Activated gamma-delta T cell (primary cell): ENCODE data around the gene C1S.
A peak's percentile ranks its signal among the peaks of the same experiment; 100 is the strongest.
"Not testable (repeated sequence)": the region's sequence is repeated elsewhere in the genome, so short reads cannot be mapped to it uniquely, and the experiment has no call there.

Experiments used
- DNase-seq: peaks from one replicate; lab custom pipeline; 2025; lab: John Stamatoyannopoulos, UW

C1S gene

DNA sequence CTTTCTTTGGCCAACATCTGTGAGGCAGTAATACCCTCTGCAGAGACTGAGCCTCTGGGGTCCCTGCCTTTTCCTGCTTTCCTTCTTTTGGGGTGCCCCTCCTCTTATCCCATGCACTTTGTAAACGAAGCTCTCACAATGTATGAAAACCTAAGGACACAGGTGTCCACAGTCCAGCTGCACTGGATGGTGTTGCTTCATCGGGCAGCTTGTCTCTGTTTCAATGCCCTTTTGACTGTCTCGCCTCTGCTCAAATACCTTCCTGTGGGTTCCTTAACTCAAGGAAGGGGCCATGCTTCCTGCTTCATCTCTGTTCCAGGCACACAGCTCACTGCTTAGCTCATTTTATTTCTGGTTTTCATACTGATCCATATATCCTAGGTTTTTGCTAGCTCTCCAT lies 42.1 kb downstream of the C1S start:
- DNase-seq = no peak

DNA sequence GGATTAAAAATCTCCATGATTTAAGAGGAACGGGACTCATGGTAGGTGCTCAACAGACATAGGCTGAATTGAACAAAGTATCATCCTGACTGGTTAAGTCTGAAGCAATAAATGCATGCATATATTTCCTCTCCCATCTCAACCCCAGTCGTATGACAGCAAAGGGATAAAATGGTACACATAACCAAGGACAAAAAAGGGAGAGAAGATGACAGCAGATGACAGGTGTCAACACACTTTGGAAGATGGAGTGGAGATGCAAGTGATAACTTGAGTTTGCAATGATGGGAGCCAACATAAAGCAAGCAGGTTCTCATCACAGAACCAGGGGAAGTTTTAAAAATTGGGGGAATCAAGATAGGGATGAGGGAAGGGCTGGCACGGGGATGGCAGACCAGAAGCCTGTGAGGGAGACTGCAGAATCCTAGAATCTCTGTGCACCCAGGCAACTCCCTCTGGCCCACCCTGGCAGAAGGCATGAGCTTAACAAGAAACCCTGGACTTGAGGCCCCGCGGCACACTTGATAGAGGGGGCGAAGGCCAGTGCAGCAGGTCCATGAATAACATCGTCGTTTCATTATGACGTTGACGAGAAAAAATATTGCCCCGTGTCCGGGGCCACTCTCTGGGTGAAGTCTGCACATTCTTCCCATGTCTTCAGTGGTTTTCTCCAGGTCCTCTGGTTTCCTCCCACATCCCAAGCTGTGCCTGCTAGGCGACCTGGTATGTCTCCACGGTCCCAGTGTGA lies 43.5 kb downstream of the C1S start:
- DNase-seq = no peak

DNA sequence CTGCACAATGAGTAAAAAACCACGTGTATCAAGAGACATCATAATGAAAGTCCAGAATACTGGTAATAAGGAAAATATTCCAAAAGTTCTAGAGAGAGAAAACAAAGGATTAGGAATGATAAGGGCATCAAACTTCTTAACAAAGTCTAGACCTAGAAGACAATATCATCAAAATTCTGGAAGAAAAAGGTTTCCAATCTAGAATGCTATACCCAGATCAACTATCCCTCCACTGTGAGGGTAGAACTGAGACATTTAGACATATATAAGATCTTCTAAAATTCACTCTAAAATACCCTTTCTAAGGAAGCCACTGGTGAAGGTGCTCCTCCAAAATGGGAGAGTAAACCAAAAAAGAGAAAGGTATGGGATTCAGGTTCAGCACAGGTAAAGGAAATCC lies 45.6 kb downstream of the C1S start:
- DNase-seq = no peak

DNA sequence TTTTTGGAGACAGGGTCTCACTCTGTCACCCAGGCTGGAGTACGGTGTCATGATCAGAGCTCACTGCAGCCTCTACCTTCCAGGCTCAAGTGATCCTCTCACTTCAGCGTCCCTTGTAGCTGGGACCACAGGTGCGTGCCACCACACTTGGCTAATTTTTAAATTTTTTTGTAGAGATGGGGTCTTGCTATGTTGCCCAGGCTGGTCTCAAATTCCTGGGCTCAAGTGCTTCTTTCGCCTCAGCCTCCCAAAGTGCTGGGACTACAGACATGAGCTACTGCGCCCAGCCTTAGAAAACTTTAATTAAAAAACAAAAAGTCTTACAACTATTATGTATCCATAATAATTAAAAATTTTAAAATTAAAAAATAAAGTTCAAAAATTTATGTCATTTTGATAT lies 46.7 kb downstream of the C1S start:
- DNase-seq = not testable (repeated sequence)

DNA sequence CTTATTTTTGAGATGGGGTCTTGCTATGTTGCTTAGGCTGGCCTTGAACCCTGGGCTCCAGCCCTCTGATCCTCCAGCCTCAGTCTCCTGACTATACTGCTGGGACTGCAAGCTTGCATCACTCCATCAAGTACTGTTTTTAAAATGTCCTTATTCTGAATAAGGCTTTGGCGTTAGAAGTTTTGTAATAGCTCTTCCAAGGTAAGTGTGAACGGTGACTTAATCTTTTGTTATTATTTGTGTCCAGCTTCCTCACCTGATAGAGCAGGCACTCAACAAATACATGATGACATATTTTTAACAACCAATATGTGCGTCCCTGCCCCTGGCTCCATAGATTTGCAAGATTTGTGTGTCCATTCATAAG lies 47.1 kb downstream of the C1S start:
- DNase-seq = no peak

DNA sequence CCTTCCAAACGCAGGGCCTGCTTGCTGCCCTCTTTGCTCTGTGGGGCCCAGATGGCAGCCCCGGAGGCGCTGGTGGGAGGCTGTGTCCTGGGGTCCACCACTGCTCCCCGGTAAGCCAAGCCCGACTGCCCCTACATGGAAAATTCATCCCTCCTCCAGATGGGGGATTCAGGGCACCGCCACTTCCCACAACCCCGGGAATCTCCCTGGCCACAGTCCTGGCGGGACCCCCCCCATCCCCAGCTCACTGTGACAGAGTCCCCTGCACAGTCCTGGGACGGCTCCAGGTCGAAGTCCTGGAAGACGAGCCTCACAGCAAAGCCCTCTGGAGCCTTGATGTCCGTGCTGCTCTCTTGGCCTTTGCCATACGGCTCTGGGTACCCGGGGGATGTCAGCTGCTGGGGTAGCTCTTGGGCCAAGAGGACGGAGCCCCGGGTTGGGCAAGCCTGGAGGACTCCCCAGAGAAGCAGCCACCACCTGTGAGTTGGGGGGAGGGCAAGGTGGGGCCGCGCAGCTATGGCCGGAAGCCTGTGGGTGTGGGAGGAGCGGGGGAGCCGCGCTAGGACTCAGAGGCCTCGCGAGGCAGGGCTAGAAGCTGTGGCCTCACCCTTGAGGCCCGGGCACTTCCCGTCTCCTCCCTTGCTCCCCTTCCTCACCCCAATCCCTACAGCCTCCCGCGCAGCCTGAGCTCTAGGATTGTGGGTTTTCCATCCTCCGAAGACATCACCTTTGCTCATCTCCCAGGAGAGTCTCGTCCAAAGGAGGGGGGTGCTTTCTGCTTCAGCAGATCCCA lies 47.7 kb downstream of the C1S start:
- DNase-seq = peak; percentile 41

DNA sequence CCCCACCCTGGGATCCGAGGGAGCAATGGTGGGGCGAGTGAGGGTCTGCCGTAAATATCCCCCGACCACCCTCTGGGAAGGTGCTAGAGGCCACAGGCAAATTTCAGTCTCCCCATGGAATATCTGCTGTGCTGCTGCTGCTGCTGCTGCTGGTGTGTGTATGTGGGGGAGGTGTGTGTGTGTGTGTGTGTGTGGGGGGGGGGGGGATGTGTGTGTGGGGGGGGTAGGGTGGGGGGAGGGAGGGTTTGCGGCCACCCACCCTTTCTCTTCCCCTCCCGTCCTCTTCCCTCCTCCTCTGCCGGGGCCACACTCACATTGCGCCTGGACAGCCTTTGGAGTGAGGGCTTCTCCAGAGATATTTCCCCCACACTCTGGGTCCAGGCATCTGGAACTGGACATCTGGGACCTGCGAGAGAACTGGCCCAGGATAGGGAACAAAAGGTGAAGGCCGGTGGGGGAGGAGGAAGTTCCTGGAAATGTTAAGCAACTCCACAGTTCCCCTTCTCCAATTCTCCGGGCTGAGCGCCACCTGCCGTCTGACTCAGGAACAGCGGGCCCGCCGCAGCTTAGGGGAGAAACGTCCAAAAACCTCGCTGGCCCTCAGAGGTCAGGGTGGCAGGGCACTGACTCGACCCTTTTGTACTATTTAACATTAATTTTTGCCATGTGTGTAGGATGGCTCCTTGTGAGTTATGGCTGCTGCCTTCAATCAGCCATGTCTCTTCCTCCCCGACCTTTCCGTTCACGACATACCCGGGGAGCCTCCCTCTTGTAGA lies 48.5 kb downstream of the C1S start, which contains the start of gene C1RL:
Gene C1RL, minus strand, starts transcription at position 419 of the 776 bp plus-strand sequence. Its CDS starts 34 bp downstream, at position 385.
- DNase-seq = peak; percentile 54

DNA sequence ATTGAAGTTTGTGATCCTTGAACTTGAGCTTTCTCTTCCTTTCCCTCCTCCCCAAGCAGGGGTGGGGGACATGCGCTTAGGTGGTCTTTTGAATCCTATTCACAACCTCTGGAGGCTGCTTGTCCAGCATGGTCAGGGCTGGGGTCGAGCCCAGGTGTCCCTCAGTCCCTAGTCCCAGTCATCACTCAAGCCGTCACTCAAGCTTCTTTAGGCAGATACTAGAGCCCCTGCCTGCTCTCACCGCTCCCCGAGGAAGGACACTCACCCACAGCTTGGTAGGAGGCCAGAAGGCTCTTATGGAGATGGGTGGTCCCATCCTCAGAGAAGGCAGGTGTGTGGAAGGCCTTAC lies 49.0 kb downstream of the C1S start:
- no peak for DNase-seq

DNA sequence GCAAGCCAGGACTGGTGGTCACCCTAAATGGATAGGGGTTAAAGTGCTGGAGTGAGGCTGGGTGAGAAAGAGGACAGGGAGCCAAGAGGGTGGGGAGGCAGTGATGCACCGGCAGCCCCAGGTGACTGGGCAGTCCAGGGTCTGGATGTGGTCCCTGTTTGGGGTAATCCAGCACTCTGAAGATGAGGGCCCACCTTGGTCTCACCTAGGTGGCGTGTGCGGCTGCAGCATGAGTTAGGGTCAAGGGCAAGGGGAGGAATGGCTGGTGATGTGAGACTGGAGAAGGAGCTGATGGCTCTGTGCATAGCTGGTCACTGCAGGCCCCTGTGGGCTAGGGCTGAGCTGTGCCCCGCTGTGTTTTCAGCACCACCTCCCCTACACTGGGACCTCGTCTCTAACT lies 50.1 kb downstream of the C1S start:
- DNase-seq = no peak

DNA sequence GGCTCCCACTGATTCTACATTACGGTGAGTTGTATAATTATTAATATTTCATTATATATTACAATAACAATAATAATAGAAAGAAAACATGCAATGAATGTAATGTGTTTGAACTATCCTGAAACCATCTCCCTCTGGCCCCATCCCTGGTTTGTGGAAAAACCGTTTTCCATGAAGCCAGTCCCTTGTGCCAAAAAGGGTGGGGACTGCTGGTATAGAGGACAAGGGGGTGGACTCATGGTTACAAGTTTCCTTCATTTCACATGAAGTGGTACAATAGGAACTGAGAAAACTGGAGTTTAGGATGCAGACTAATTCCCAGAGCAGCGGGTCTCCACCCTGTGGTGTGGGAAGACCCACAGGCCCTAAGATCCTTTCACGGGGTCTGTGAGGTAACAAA lies 51.5 kb downstream of the C1S start:
- no peak for DNase-seq

DNA sequence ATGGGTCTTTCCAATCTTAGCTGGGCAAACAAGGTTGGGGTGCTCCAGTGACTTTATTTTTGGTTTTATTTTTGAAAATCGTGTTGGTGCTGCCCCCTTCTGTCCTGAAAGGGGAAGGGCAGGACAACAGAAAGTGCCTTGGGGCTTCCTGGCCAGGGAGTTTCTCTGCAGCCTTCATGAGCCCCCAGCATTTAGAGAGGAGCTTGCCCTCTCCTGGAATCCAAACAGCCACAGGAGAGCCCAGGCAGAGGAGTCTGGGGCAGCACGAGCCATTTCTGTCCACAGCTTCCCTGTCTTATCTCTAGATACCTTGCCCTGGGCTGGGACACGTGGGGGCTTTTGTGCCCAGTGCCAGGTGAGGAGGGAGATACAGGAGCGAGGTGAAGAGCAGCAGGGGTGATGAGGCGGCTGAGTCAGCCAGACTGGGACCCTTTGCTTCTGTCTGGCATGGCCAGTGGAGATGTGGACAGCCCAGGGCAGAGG lies 52.9 kb downstream of the C1S start:
- no peak for DNase-seq

DNA sequence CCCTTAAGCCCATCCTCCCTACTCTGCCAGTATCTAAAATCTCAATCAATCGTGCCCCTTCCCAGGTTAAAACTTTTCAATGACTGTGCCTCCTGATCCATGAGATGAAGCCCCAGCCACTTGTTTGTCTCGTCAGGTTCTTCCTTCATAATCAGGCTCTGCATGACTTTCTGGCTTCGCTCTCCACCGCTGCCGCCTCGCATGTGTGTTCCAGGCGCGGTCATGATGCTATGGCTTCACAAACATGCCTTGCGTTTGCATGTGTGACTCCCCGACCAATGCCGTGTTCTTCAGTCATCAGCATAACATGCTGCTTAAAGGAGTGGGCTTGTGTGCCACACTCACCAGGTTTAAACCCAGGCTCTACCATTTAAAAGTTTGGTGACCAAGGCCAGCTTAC lies 53.5 kb downstream of the C1S start:
- no peak for DNase-seq

DNA sequence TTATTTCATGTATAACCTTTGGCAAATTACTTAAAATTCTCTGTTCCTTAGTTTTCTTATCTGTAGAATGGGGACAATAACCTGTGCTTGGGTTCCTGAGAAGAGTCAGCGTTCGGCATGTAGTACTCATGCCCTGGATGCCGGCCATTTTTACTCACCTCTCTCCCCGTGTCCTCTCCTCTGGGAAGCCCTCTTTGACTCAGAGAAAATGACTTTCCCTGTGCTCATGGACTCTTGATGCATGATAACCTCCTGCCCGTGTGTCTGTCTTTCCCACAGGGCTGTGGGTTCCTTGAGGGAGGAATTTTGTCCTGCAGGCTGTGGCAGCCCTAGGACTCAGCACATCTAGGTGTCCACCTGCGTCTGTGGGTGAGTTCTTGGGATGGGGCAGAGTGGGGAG lies 54.3 kb downstream of the C1S start:
- no peak for DNase-seq

DNA sequence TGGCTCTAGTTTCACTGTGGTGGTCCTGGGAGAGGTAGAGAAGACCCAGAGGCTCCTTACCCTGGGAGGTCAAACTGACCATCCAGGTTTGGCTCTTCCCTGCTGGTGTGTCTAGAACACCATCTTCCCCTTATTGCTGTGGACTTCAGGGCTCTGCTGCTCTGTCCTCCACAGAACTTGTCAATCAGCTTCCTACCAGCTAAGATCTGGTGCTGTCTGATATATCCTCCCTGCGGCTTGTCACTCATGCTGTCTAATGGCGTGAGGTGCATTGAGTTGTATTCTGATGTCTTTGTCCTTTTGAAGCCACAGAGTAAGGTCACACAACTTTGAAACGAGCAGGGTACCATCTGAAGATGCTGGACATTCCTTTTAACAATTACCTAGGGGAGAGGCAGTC lies 55.7 kb downstream of the C1S start:
- DNase-seq = no peak

DNA sequence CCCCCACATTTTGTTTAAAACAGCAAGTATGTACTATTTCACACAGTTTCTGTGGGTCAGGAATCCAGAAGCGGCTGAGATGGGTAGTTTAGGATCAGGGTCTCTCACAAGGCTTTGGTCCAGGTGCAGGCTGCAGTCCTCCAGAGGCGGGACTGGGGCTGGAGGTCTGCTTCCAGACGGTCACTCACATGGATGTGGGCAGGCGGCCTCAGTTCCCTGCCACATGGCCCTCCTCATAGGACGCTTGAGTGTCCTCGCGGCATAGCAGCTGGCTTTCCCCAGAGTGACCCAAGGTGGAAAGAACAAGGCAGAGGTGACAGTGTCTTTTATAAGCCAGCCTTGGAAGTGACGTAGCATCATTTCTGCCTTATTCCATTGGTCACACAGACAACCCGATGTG lies 56.4 kb downstream of the C1S start:
- no peak for DNase-seq

DNA sequence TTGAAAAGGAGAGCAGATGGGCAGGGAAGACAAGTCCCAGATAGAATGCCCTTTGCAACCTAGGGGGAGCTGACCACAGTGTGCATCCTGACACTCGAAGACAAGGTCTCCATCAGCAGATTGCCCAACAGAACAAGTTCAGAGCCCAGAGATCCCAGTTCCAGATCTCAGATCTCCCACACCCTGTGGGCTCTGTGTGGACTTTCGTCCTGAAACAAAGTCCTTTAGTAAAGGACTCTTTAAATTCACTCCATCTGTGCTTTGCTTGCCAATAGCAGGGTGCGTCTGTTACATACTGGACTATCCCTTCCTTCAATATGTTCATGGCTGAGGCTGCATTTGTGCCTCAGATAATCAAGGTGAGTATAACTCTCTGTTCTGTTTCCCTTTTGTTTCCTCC lies 57.2 kb downstream of the C1S start:
- DNase-seq = no peak

DNA sequence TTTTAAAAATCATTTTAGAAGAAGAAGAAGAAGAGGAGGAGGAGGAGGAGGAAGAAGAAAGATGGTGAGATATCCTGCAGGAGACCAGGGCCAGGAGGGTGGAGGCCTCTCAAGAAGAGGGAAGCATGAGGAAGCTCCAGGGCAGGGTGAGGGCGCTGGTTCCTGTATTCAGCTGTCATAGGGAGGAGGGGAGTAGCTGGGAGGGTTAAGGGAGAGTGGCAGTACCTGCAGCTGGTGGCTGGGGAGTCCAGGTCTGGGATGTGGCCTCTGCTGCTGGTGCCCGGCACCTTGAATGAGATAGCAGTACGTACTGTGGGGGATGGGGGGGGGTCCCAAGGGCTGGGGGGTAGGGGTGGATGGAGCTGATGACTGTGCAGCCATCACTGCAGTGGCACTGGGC lies 58.4 kb downstream of the C1S start:
- no peak for DNase-seq

DNA sequence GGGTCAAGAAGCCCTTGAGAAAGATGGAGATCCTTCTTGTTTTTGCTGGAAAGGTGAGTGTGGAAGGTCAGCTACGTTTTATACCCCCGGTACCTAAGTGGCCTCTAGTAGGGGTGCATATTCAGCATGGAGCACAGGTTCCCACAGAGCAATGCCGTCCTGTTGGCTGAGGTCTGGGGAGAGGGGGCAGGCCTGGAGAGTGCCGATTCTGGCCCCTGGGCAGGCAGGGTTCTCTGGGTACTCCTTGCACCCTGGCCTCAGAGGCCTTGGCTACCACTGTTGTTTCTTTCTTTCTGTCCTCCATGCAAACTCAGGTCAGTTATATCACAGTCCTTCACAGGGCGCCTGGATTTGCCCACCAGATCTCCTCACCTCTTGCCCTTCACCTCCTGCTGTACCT lies 59.6 kb downstream of the C1S start:
- no peak for DNase-seq
